Measurements from ENCODE around the gene SEMA3D.

GRCh38 chr7:85178531-85179298 is 8.1 kb downstream of the SEMA3D start:
- TF ChIP-seq POLR2A (IDR thresholded peaks at IDR 0.05) (no peak), CTCF (IDR thresholded peaks at IDR 0.05) (no peak), EP300 (IDR thresholded peaks at IDR 0.05) (no peak)

Data from sigmoid colon (tissue), 4 donors.